GM23338 (cell line): ENCODE results near the gene TRAF3. TPM values are rescaled to one million over a fixed set of nuclear protein-coding genes. Genes with fewer than 3 reads are reported as not detected.

Source experiments
- ATAC-seq: fragments of 200-7000 bp; cut with Tn5 transposase; 3 replicates; pipeline ENCODE4 v1.9.1; 2020
- DNase-seq: peaks from one replicate; pipeline ENCODE4 v3.0.0-alpha.2; 2015; ENCODE audit warnings: low spot score
- H2AFZ ChIP-seq: fragments of 200-600 bp; sonication (generic); 2 replicates; pipeline ENCODE4 v1.8.0; 2016; ENCODE audit warnings: antibody characterized with exemption, mild to moderate bottlenecking, moderate library complexity
- H3F3A ChIP-seq: fragments of 200-600 bp; sonication (generic); replicated peaks from 2 replicates; pipeline ENCODE4 v1.8.0; 2017; ENCODE audit warnings: antibody characterized with exemption, mixed run types, low read depth
- H3K27ac ChIP-seq: fragments of 200-600 bp; sonication (generic); 2 replicates; pipeline ENCODE4 v1.6.1; 2016; ENCODE audit warnings: low read depth
- H3K27me3 ChIP-seq: fragments of 200-600 bp; sonication (generic); 2 replicates; pipeline ENCODE4 v1.8.0; 2016; ENCODE audit warnings: mild to moderate bottlenecking, mixed run types, moderate library complexity; ENCODE audit not compliant: insufficient read depth
- H3K36me3 ChIP-seq: fragments of 200-600 bp; sonication (generic); 2 replicates; pipeline ENCODE4 v1.8.0; 2016; ENCODE audit warnings: mild to moderate bottlenecking; ENCODE audit not compliant: insufficient read depth
- H3K4me1 ChIP-seq: fragments of 200-600 bp; sonication (generic); 2 replicates; pipeline ENCODE4 v1.8.0; 2016; ENCODE audit warnings: mild to moderate bottlenecking, moderate library complexity; ENCODE audit not compliant: insufficient read depth
- H3K4me2 ChIP-seq: fragments of 200-600 bp; sonication (generic); 2 replicates; pipeline ENCODE4 v1.7.1; 2017; ENCODE audit warnings: mixed run types
- H3K4me3 ChIP-seq: fragments of 200-600 bp; sonication (generic); 2 replicates; pipeline ENCODE4 v1.6.1; 2016; ENCODE audit warnings: mixed run types
- H3K79me2 ChIP-seq: fragments of 200-600 bp; sonication (generic); replicated peaks from 2 replicates; pipeline ENCODE4 v1.8.0; 2017; ENCODE audit warnings: mild to moderate bottlenecking; ENCODE audit not compliant: insufficient read depth
- H3K9me2 ChIP-seq: fragments of 200-600 bp; sonication (generic); 2 replicates; pipeline ENCODE4 v1.8.0; 2017; ENCODE audit not compliant: insufficient read depth
- H4K20me1 ChIP-seq: fragments of 200-600 bp; sonication (generic); replicated peaks from 2 replicates; pipeline ENCODE4 v1.8.0; 2017; ENCODE audit warnings: mild to moderate bottlenecking; ENCODE audit not compliant: insufficient read depth
- H3K27ac Mint-ChIP-seq: 2 replicates; pipeline ENCODE4 v1.8.0; 2020; ENCODE audit warnings: inconsistent platforms, mild to moderate bottlenecking, moderate library complexity, mixed read lengths
- H3K27me3 Mint-ChIP-seq: 3 replicates; pipeline ENCODE4 v1.8.0; 2022; ENCODE audit warnings: low read depth, mild to moderate bottlenecking, moderate library complexity, mixed read lengths, inconsistent platforms; ENCODE audit not compliant: insufficient read depth, poor library complexity
- H3K36me3 Mint-ChIP-seq: 3 replicates; pipeline ENCODE4 v1.8.0; 2021; ENCODE audit warnings: low read depth, mild to moderate bottlenecking, inconsistent platforms, moderate library complexity, mixed read lengths
- H3K4me1 Mint-ChIP-seq: 3 replicates; pipeline ENCODE4 v1.8.0; 2020; ENCODE audit warnings: mild to moderate bottlenecking, inconsistent platforms, mixed read lengths
- H3K4me3 Mint-ChIP-seq: 3 replicates; pipeline ENCODE4 v1.8.0; 2021; ENCODE audit warnings: moderate library complexity, mild to moderate bottlenecking, inconsistent platforms, mixed read lengths
- H3K9me3 Mint-ChIP-seq: 3 replicates; pipeline ENCODE4 v1.8.0; 2020; ENCODE audit warnings: moderate library complexity, mild to moderate bottlenecking, inconsistent platforms, mixed read lengths
- EZH2 ChIP-seq: fragments of 200-600 bp; sonication (generic); IDR thresholded peaks from one replicate; pipeline ENCODE4 v1.8.0; 2017; ENCODE audit warnings: antibody characterized with exemption, mild to moderate bottlenecking, low read depth; ENCODE audit not compliant: unreplicated experiment
- EZH2phosphoT487 ChIP-seq: fragments of 200-600 bp; sonication (generic); IDR thresholded peaks from one replicate; pipeline ENCODE4 v1.8.1; 2018; ENCODE audit warnings: antibody characterized with exemption; ENCODE audit not compliant: unreplicated experiment
- JUNB ChIP-seq: IDR thresholded peaks from one replicate; pipeline ENCODE4 v1.6.1; 2016; ENCODE audit warnings: antibody characterized with exemption; ENCODE audit not compliant: unreplicated experiment
- NANOG ChIP-seq: IDR thresholded peaks from 2 replicates; pipeline ENCODE4 v1.6.1; 2016; ENCODE audit warnings: antibody characterized with exemption, borderline replicate concordance
- POLR2AphosphoS5 ChIP-seq: IDR thresholded peaks from 2 replicates; pipeline ENCODE4 v1.6.1; 2016; ENCODE audit warnings: antibody characterized with exemption, low read depth
- STAT1 ChIP-seq: IDR thresholded peaks from one replicate; pipeline ENCODE4 v1.6.1; 2016; ENCODE audit warnings: antibody characterized with exemption; ENCODE audit not compliant: unreplicated experiment
- ZNF114 ChIP-seq: fragments of 250-450 bp; sonication (Bioruptor Pico); IDR thresholded peaks from 2 replicates; pipeline ENCODE4 v1.5.0; 2020; ENCODE audit warnings: mild to moderate bottlenecking, moderate library complexity
- ZNF331 ChIP-seq: fragments of 250-450 bp; sonication (Bioruptor Pico); IDR thresholded peaks from 2 replicates; pipeline ENCODE4 v1.5.0; 2020; ENCODE audit warnings: low read depth, mild to moderate bottlenecking, moderate library complexity
- polyA plus RNA-seq: library from polyadenylated mRNA; unstranded; fragments of >200 nt; fragmentation: Nextera tagmentation; extraction: Ambion mirVana; gene quantifications from 2 replicates; pipeline ENCODE4 v1.2.1, GENCODE V29; 2016
- total RNA-seq: library from RNA; depleted of rRNA; stranded (reverse); fragments of >200 nt; shearing (Covaris generic); gene quantifications from 2 replicates; pipeline ENCODE4 v1.2.3, GENCODE V29; 2014
- TF ChIP-seq, protein P1 (sequence below): fragments of 250-450 bp; sonication (Bioruptor Pico); IDR thresholded peaks from 2 replicates; pipeline ENCODE4 v1.5.0; 2020; ENCODE audit warnings: mild to moderate bottlenecking, moderate library complexity
- TF ChIP-seq, protein P2 (sequence below), 2 experiments: fragments of 200-600 bp in 1 of 2; sonication (generic) in 1 of 2; conservative IDR thresholded peaks; 2 replicates each; pipeline versions ENCODE4 v1.5.1 to v1.6.1; 2016 to 2017; ENCODE audit warnings: antibody characterized with exemption in 2 of 2, low read depth in 2 of 2, mild to moderate bottlenecking in 2 of 2, moderate library complexity in 1 of 2
- TF ChIP-seq, protein P3 (sequence below): IDR thresholded peaks from 2 replicates; pipeline ENCODE4 v1.6.1; 2016; ENCODE audit warnings: antibody characterized with exemption

Gene TRAF3
- total and polyA plus RNA-seq, 2 experiments from 2014 or later = 3.7 to 9.3 TPM

DNA sequence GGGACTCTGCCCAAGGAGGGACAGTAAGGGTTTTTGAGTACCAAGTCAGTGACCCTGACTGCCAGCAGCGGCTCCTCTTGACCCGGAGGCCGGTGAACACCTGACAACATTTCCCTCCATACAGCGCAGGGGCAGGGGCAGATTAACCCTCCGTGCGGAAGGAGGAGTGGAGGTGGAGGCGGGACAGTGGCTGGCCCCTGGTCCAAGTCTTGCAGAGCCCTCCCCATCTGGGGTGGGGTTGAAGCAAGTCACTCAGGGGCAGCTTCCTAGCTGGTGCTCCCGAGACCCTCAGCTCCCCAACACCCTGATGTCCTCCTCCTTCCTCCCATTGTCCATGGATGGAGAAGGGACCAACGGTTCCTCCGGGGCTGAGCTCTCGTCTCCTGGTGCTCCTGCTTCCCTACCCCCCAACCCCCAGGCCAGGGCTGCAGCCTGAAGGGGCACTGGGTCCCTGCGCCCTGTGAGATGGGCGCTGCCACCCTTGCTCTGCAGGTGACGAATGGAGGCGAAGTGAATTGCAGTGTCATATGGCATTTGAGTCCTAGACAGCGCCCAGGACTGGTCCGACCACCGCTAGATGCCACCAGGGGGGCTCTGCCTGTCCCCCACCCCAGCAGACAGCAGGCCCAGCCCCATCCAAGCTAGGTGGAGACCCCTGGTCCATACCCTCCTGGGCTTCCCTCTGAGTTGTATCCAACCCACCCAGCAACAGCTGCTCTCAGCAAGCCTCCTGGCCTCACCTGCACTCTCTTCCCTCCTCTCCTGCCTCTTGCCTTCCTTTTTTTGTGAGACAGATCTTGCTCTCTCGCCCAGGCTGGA is 138.3 kb downstream of the TRAF3 start (continued):
- TF ChIP-seq, protein P1, sequence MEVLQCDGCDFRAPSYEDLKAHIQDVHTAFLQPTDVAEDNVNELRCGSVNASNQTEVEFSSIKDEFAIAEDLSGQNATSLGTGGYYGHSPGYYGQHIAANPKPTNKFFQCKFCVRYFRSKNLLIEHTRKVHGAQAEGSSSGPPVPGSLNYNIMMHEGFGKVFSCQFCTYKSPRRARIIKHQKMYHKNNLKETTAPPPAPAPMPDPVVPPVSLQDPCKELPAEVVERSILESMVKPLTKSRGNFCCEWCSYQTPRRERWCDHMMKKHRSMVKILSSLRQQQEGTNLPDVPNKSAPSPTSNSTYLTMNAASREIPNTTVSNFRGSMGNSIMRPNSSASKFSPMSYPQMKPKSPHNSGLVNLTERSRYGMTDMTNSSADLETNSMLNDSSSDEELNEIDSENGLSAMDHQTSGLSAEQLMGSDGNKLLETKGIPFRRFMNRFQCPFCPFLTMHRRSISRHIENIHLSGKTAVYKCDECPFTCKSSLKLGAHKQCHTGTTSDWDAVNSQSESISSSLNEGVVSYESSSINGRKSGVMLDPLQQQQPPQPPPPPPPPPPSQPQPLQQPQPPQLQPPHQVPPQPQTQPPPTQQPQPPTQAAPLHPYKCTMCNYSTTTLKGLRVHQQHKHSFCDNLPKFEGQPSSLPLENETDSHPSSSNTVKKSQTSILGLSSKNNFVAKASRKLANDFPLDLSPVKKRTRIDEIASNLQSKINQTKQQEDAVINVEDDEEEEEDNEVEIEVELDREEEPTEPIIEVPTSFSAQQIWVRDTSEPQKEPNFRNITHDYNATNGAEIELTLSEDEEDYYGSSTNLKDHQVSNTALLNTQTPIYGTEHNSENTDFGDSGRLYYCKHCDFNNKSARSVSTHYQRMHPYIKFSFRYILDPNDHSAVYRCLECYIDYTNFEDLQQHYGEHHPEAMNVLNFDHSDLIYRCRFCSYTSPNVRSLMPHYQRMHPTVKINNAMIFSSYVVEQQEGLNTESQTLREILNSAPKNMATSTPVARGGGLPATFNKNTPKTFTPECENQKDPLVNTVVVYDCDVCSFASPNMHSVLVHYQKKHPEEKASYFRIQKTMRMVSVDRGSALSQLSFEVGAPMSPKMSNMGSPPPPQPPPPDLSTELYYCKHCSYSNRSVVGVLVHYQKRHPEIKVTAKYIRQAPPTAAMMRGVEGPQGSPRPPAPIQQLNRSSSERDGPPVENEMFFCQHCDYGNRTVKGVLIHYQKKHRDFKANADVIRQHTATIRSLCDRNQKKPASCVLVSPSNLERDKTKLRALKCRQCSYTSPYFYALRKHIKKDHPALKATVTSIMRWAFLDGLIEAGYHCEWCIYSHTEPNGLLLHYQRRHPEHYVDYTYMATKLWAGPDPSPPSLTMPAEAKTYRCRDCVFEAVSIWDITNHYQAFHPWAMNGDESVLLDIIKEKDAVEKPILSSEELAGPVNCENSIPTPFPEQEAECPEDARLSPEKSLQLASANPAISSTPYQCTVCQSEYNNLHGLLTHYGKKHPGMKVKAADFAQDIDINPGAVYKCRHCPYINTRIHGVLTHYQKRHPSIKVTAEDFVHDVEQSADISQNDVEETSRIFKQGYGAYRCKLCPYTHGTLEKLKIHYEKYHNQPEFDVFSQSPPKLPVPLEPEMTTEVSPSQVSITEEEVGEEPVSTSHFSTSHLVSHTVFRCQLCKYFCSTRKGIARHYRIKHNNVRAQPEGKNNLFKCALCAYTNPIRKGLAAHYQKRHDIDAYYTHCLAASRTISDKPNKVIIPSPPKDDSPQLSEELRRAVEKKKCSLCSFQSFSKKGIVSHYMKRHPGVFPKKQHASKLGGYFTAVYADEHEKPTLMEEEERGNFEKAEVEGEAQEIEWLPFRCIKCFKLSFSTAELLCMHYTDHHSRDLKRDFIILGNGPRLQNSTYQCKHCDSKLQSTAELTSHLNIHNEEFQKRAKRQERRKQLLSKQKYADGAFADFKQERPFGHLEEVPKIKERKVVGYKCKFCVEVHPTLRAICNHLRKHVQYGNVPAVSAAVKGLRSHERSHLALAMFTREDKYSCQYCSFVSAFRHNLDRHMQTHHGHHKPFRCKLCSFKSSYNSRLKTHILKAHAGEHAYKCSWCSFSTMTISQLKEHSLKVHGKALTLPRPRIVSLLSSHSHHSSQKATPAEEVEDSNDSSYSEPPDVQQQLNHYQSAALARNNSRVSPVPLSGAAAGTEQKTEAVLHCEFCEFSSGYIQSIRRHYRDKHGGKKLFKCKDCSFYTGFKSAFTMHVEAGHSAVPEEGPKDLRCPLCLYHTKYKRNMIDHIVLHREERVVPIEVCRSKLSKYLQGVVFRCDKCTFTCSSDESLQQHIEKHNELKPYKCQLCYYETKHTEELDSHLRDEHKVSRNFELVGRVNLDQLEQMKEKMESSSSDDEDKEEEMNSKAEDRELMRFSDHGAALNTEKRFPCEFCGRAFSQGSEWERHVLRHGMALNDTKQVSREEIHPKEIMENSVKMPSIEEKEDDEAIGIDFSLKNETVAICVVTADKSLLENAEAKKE = no peak
- TF ChIP-seq, protein P2, sequence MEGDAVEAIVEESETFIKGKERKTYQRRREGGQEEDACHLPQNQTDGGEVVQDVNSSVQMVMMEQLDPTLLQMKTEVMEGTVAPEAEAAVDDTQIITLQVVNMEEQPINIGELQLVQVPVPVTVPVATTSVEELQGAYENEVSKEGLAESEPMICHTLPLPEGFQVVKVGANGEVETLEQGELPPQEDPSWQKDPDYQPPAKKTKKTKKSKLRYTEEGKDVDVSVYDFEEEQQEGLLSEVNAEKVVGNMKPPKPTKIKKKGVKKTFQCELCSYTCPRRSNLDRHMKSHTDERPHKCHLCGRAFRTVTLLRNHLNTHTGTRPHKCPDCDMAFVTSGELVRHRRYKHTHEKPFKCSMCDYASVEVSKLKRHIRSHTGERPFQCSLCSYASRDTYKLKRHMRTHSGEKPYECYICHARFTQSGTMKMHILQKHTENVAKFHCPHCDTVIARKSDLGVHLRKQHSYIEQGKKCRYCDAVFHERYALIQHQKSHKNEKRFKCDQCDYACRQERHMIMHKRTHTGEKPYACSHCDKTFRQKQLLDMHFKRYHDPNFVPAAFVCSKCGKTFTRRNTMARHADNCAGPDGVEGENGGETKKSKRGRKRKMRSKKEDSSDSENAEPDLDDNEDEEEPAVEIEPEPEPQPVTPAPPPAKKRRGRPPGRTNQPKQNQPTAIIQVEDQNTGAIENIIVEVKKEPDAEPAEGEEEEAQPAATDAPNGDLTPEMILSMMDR (conservative IDR thresholded peaks at IDR 0.05; ENCODE audit: low read depth in 2 of 2) = no peak
- no peak for TF ChIP-seq EZH2phosphoT487
- TF ChIP-seq STAT1 = no peak
- TF ChIP-seq NANOG = no peak

DNA sequence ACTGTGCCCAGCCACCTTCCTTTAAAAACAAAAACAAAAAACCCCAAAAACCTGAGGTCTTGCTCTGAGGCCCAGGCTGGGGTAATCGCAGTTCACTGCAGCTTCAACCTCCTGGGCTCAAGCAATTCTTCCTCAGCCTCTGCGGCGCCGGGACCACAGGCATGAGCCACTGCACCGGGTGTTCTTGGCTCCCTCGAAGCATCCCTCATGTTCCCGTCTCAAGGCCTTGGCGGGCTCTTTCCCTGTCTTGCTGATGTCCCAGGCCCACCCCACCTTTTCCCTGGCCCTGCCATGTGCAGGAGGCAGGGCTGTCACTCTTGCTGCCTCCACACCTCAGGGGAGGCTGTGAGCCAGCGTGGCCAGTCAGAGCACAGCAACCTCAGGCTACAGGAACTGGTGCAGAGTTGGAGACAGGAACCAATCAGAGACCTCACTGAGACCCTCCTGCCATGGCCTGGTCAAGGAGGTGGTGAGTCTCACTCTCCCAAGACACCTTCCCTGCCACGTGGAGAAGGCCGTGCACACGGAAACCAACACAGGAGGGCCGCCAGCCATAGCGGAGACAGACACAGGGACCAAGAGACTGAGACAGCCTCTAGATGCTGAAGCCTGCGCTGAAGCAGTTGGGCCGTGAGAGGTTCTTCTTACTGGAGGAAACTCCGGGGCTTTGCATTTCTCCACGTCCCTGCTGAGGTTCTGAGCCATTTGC is 139.3 kb downstream of the TRAF3 start:
- Mint-ChIP-seq H3K27me3 (peaks cover 2% of the 10 kb centered on the region), H3K36me3 (no peaks in the 10 kb centered on the region), H3K4me1 (no peaks in the 10 kb centered on the region), H3K27ac (no peak overlapping the region), H3K4me3 (no peak overlapping the region), H3K9me3 (no peaks in the 10 kb centered on the region; the same call in 2 of the 3 replicates)
- Histone ChIP-seq H3K27me3 (peaks cover 7% of the 10 kb centered on the region), H3K9me2 (peaks cover 13% of the 10 kb centered on the region), H4K20me1 (no peaks in the 10 kb centered on the region; the same call in 1 of the 2 replicates), H3K79me2 (no peaks in the 10 kb centered on the region), H3K27ac (no peak overlapping the region), H3K4me1 (no peaks in the 10 kb centered on the region), H2AFZ (no peak overlapping the region), H3F3A (no peaks in the 10 kb centered on the region), H3K36me3 (no peaks in the 10 kb centered on the region), H3K4me3 (no peak overlapping the region), H3K4me2 (no peak overlapping the region)
- DNase-seq (no peak), ATAC-seq (no peak)
- TF ChIP-seq ZNF331 (no peak), EZH2 (no peak), ZNF114 (CRISPR knock-in tag) (no peak), EZH2phosphoT487 (no peak), POLR2AphosphoS5 (no peak), JUNB (no peak)
- TF ChIP-seq, protein P3, sequence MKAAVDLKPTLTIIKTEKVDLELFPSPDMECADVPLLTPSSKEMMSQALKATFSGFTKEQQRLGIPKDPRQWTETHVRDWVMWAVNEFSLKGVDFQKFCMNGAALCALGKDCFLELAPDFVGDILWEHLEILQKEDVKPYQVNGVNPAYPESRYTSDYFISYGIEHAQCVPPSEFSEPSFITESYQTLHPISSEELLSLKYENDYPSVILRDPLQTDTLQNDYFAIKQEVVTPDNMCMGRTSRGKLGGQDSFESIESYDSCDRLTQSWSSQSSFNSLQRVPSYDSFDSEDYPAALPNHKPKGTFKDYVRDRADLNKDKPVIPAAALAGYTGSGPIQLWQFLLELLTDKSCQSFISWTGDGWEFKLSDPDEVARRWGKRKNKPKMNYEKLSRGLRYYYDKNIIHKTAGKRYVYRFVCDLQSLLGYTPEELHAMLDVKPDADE = no peak
